Neural cell (in vitro differentiated cells): ENCODE data around the gene LRCH1. TPM values are rescaled to one million over a fixed set of nuclear protein-coding genes. Genes with fewer than 3 reads are reported as not detected.
"Not testable (repeated sequence)": the region's sequence is repeated elsewhere in the genome, so short reads cannot be mapped to it uniquely, and the experiment has no call there.

Experiments used
- H2AFZ ChIP-seq: fragments of 200-600, 300-800 bp; sonication (generic), shearing (Covaris generic); 2 replicates; pipeline ENCODE4 v1.6.0; 2014; ENCODE audit warnings: low read depth, mild to moderate bottlenecking, antibody characterized with exemption, low read length, moderate library complexity
- H3F3A ChIP-seq: fragments of 200-600 bp; shearing (Covaris generic); 2 replicates; pipeline ENCODE4 v1.6.1; 2016; ENCODE audit warnings: mild to moderate bottlenecking, moderate library complexity, mixed read lengths, antibody characterized with exemption, low read length; ENCODE audit not compliant: insufficient read depth, poor library complexity, severe bottlenecking
- H3K27ac ChIP-seq: fragments of 200-600, 300-800 bp; sonication (generic), shearing (Covaris generic); 2 replicates; pipeline ENCODE4 v1.5.1; 2014; ENCODE audit warnings: mild to moderate bottlenecking, low read length, moderate library complexity
- H3K27me3 ChIP-seq: fragments of 300-800, 200-600 bp; sonication (generic), shearing (Covaris generic); 2 replicates; pipeline ENCODE4 v1.6.0; 2014; ENCODE audit warnings: mild to moderate bottlenecking, low read depth, low read length, moderate library complexity; ENCODE audit not compliant: insufficient read depth
- H3K36me3 ChIP-seq: fragments of 300-800, 200-600 bp; sonication (generic), shearing (Covaris generic); 2 replicates; pipeline ENCODE4 v1.5.1; 2014; ENCODE audit warnings: mild to moderate bottlenecking, antibody characterized with exemption, low read length, moderate library complexity; ENCODE audit not compliant: insufficient read depth
- H3K4me2 ChIP-seq: fragments of 300-800, 200-600 bp; sonication (generic), shearing (Covaris generic); 2 replicates; pipeline ENCODE4 v1.6.0; 2014; ENCODE audit warnings: mild to moderate bottlenecking, low read length
- H3K4me3 ChIP-seq: fragments of 300-800, 200-600 bp; sonication (generic), shearing (Covaris generic); 2 replicates; pipeline ENCODE4 v1.5.1; 2014; ENCODE audit warnings: mild to moderate bottlenecking, low read length, moderate library complexity
- H3K79me2 ChIP-seq: fragments of 200-600 bp; shearing (Covaris generic); replicated peaks from 2 replicates; pipeline ENCODE4 v1.6.0; 2014; ENCODE audit warnings: mild to moderate bottlenecking, low read length, moderate library complexity; ENCODE audit not compliant: insufficient read depth
- H3K9ac ChIP-seq: fragments of 300-800, 200-600 bp; sonication (generic), shearing (Covaris generic); 2 replicates; pipeline ENCODE4 v1.6.1; 2016; ENCODE audit warnings: mild to moderate bottlenecking, low read length, mixed read lengths
- H3K9me2 ChIP-seq: fragments of 200-600 bp; shearing (Covaris generic); 2 replicates; pipeline ENCODE4 v1.6.1; 2016; ENCODE audit warnings: mild to moderate bottlenecking, low read length, mixed read lengths; ENCODE audit not compliant: insufficient read depth
- H3K9me3 ChIP-seq: fragments of 200-600, 300-800 bp; sonication (generic), shearing (Covaris generic); 2 replicates; pipeline ENCODE4 v1.6.1; 2016; ENCODE audit warnings: mild to moderate bottlenecking, mixed run types, low read length, moderate library complexity, mixed read lengths
- H4K20me1 ChIP-seq: fragments of 200-600 bp; shearing (Covaris generic); 2 replicates; pipeline ENCODE4 v1.6.1; 2016; ENCODE audit warnings: mild to moderate bottlenecking, mixed run types; ENCODE audit not compliant: insufficient read depth
- CTCF ChIP-seq: fragments of 450-650 bp; IDR thresholded peaks from 2 replicates; pipeline ENCODE4 v1.5.1; 2014; ENCODE audit warnings: antibody characterized with exemption, mild to moderate bottlenecking, moderate library complexity; ENCODE audit not compliant: poor library complexity, severe bottlenecking
- EP300 ChIP-seq: fragments of 450-650 bp; conservative IDR thresholded peaks from 2 replicates; pipeline ENCODE4 v1.6.1; 2014; ENCODE audit warnings: antibody characterized with exemption, mild to moderate bottlenecking, moderate library complexity; ENCODE audit not compliant: poor library complexity, severe bottlenecking
- EZH2 ChIP-seq: fragments of 200-600, 300-800 bp; shearing (Covaris generic), sonication (generic); IDR thresholded peaks from 2 replicates; pipeline ENCODE4 v1.6.1; 2014; ENCODE audit warnings: antibody characterized with exemption, low read length, borderline replicate concordance, mild to moderate bottlenecking; ENCODE audit not compliant: insufficient read depth, poor library complexity, severe bottlenecking
- MXI1 ChIP-seq: fragments of 450-650 bp; conservative IDR thresholded peaks from 2 replicates; pipeline ENCODE4 v1.6.1; 2014; ENCODE audit warnings: antibody characterized with exemption, mild to moderate bottlenecking; ENCODE audit not compliant: poor library complexity, severe bottlenecking
- POLR2AphosphoS5 ChIP-seq: IDR thresholded peaks from 2 replicates; pipeline ENCODE4 v1.6.1; 2012
- RAD21 ChIP-seq: fragments of 450-650 bp; conservative IDR thresholded peaks from 2 replicates; pipeline ENCODE4 v1.6.1; 2014; ENCODE audit warnings: antibody characterized with exemption, mild to moderate bottlenecking, moderate library complexity
- REST ChIP-seq: IDR thresholded peaks from 2 replicates; pipeline ENCODE4 v1.6.1; 2012; ENCODE audit warnings: borderline replicate concordance
- SMC3 ChIP-seq: fragments of 450-650 bp; conservative IDR thresholded peaks from 2 replicates; pipeline ENCODE4 v1.6.1; 2014; ENCODE audit warnings: antibody characterized with exemption, mild to moderate bottlenecking, moderate library complexity; ENCODE audit not compliant: poor library complexity
- TAF1 ChIP-seq: IDR thresholded peaks from 2 replicates; pipeline ENCODE4 v1.6.1; 2012; ENCODE audit warnings: low read depth
- polyA plus RNA-seq: library from polyadenylated mRNA; depleted of rRNA; stranded (reverse); fragments of >200 nt; gene quantifications from 2 replicates; pipeline ENCODE4 v1.2.3, GENCODE V29; 2014

The LRCH1 gene
- polyA plus RNA-seq, 1 donor from 2014 or later: 15.4 TPM

- TF ChIP-seq SMC3 (no peak), MXI1 (no peak), POLR2AphosphoS5 (no peak)
- H3K4me2 ChIP-seq: no peak overlapping the region
- no peak overlapping the region for H2AFZ ChIP-seq
- no peaks in the 10 kb centered on the region for H4K20me1 ChIP-seq
- H3K79me2 ChIP-seq: no peaks in the 10 kb centered on the region
- no peaks in the 10 kb centered on the region for H3K27me3 ChIP-seq
- no peak overlapping the region for H3K27ac ChIP-seq
- H3K36me3 ChIP-seq: no peaks in the 10 kb centered on the region
- H3K9ac ChIP-seq: no peak overlapping the region
- H3K9me2 ChIP-seq: no peaks in the 10 kb centered on the region
- H3K4me3 ChIP-seq: no peak overlapping the region
- no peaks in the 10 kb centered on the region for H3F3A ChIP-seq
- no peaks in the 10 kb centered on the region for H3K9me3 ChIP-seq
These were observed 208.2 kb downstream of the LRCH1 start for GRCh38 chr13:46761174-46761573.

GRCh38 chr13:46761866-46762265 is 208.9 kb downstream of the LRCH1 start:
- TF ChIP-seq EZH2: no peak
- no peak for TF ChIP-seq REST
- no peak for TF ChIP-seq SMC3
- no peak for TF ChIP-seq EP300
- TF ChIP-seq TAF1: no peak
- no peak for TF ChIP-seq POLR2AphosphoS5
- Histone ChIP-seq H3K9ac (no peak overlapping the region), H3K27me3 (no peaks in the 10 kb centered on the region)

GRCh38 chr13:46769925-46770324 is 217.0 kb downstream of the LRCH1 start:
- not testable (repeated sequence) for H3K4me3 ChIP-seq, H3K9ac ChIP-seq, H3K79me2 ChIP-seq, H3K27ac ChIP-seq, H3K9me2 ChIP-seq, H3K4me2 ChIP-seq, H2AFZ ChIP-seq, H3F3A ChIP-seq, H3K27me3 ChIP-seq, H3K9me3 ChIP-seq, H4K20me1 ChIP-seq, H3K36me3 ChIP-seq

More at GRCh38 chr13:46761866-46762265, 208.9 kb downstream of the LRCH1 start:
- Histone ChIP-seq H3K27ac (no peak overlapping the region), H2AFZ (no peak overlapping the region), H3K36me3 (no peaks in the 10 kb centered on the region), H3K79me2 (no peaks in the 10 kb centered on the region), H3F3A (no peaks in the 10 kb centered on the region), H3K9me2 (no peaks in the 10 kb centered on the region), H3K4me3 (no peak overlapping the region), H4K20me1 (no peaks in the 10 kb centered on the region), H3K4me2 (no peak overlapping the region), H3K9me3 (no peaks in the 10 kb centered on the region)

GRCh38 chr13:46771693-46772092 is 218.7 kb downstream of the LRCH1 start:
- no peaks in the 10 kb centered on the region for H3K9me2 ChIP-seq
- H3K9me3 ChIP-seq: no peaks in the 10 kb centered on the region
- TF ChIP-seq EP300: peak; percentile 93
- TF ChIP-seq CTCF: no peak
- TF ChIP-seq MXI1: no peak
- TF ChIP-seq POLR2AphosphoS5: peak; percentile 70
- no peak for TF ChIP-seq REST
- TF ChIP-seq RAD21: no peak
- no peak for TF ChIP-seq SMC3
- H3K9ac ChIP-seq: no peak overlapping the region
- no peaks in the 10 kb centered on the region for H4K20me1 ChIP-seq
- H3K4me3 ChIP-seq: no peak overlapping the region
- H3K27me3 ChIP-seq: no peaks in the 10 kb centered on the region
- no peaks in the 10 kb centered on the region for H3K79me2 ChIP-seq
- H2AFZ ChIP-seq: no peak overlapping the region
- H3K27ac ChIP-seq: no peak overlapping the region
- H3K4me2 ChIP-seq: peak overlapping the region; percentile 5
- peaks cover 4% of the 10 kb centered on the region for H3K36me3 ChIP-seq
- H3F3A ChIP-seq: no peaks in the 10 kb centered on the region
